DMS153 treated with DMSO at 0.1 percent for 48 hours (cell line): ENCODE data around the gene CPNE5.

Source experiments
- DNase-seq: peaks from one replicate; lab custom pipeline; 2025; ENCODE audit not compliant: unreplicated experiment; lab: John Stamatoyannopoulos, UW

CPNE5 gene

GRCh38 chr6:36858407-36858981, 19.2 kb upstream of the CPNE5 start:
- DNase-seq = no peak

GRCh38 chr6:36857325-36857724, 18.1 kb upstream of the CPNE5 start:
- DNase-seq = no peak

DNA sequence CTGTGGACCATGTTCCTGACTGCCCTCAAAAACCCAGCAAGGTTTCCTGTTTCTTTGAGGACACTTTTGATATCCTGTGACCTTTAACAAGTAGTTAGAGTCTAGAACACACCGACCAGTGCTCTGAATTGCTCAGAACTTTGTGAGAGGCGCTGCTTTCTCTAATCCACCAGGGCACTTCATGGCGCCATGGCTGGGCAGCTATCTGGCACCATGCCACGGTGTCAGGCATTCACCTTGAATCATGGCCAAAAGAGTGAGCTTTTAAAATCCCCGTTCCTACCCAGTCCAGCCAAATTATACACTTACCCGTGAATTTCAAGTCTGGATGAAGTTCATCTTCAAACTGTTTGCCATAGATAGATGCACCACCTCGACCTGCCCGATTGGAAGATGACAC, 17.0 kb upstream of the CPNE5 start:
- no peak for DNase-seq

- no peak for DNase-seq
These were observed 16.5 kb upstream of the CPNE5 start for GRCh38 chr6:36855750-36856149.

DNA sequence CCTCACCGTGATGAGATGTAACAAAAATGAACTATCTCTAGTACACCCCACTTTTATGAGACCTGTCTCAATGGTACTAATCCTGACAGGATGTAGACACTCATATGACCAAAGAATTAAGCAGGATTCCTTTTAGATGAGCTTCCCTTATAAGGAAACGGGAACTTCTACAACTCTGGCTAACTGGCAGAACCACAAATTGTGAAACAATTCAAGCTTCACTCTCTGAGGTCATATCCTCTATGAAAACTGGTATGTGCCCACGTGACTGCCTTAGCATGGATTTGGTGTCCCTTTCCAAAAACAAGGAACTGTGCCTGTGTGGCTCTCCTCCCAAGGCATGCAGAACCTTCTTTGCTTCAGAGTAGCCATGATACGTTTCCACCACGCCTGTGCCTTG, 14.1 kb upstream of the CPNE5 start:
- DNase-seq = no peak

DNA sequence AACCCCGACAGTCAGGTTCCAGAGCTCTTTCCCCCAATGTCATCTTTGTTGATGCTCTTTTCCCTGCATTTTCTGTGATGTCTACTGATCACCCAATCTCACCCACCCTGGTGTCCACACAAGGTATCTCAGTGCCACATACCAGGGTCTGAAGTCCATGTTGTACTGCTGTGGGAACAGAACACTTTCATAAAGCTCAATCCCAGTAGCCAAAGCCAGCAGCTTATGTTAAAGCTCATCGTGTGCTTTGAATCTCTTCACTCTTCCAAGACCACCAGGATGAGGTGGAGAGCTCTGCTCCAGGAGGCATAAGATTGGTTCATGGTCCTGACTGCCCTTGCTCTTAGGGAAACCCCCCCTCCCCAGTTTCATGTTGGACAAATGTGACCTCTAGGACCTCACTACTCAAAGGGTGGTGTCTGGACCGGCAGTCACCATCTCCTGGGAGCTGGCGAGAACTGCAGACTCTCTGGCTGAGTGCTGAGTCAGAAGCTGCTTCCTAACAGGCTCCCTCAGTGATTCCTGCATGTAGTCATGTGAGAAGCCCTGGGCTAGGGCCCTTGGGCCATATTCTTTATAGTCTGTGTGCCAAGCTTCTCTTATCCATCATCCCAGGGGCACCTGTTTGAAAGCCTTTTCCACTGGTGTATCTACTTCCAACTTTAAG, 13.4 kb upstream of the CPNE5 start:
- DNase-seq = no peak

DNA sequence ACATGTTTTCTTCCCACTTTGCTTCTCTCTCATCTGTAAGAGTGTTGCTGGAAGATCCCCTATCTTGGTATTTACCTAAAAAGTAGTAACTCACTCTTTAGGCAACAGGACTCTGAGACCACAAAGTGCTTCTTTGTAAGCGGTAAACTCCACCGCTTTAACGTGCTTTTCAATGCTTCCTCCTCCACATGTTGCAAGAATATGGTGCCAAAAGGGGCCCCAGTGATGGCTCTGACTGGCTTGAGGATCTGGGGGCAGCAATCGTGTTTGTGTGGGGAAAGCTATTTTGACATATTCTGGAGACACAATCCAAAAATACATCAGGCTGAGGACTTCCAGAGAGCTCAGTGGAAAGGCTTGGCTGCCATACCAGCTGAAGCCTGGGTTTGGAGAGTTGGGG, 12.4 kb upstream of the CPNE5 start:
- no peak for DNase-seq

- DNase-seq = no peak
These were observed 11.9 kb upstream of the CPNE5 start for GRCh38 chr6:36851149-36851614.

- DNase-seq = no peak
These were observed 10.8 kb upstream of the CPNE5 start for GRCh38 chr6:36850021-36850420.

GRCh38 chr6:36848658-36849441, 9.6 kb upstream of the CPNE5 start:
- DNase-seq = no peak

DNA sequence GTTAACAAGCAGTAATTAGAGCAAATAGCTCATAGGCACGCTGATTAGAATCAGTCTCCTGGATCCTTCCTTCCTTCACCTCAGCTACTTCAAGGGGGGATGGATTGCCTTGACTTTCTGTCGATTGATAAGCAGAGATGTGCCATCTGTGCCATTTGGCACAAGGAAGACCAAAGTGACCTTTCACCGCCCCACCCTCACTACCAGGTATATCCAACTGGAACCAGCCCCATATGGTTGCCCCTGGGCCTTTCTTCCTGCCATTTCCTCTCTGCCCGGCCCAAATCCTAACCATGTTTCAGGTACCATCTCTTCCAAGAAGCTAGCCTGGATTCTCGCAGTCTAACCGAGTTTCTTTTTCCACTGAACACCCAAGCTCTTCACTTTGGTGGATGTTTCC, 8.7 kb upstream of the CPNE5 start:
- no peak for DNase-seq

GRCh38 chr6:36847152-36847551, 7.9 kb upstream of the CPNE5 start:
- no peak for DNase-seq

DNA sequence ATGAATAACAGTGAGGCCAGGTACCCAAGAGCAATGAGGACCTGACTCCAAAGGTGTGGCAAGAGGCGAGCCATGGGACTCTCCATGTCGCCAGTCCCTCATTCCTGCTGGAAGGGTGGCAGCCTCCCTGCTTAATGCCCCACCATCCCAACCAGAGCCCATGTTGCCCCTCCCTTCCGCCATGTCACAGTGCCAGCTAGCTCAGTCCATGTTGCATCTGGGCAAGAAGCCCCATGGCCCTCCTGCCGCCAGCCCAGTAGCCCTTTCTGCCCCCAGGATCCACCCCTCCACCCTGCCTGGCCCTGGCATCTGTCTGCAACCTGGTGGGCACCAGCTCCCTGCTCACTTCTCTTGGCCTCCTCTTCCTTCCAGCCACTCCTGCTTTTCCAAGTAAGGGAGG, 6.0 kb upstream of the CPNE5 start:
- no peak for DNase-seq

DNA sequence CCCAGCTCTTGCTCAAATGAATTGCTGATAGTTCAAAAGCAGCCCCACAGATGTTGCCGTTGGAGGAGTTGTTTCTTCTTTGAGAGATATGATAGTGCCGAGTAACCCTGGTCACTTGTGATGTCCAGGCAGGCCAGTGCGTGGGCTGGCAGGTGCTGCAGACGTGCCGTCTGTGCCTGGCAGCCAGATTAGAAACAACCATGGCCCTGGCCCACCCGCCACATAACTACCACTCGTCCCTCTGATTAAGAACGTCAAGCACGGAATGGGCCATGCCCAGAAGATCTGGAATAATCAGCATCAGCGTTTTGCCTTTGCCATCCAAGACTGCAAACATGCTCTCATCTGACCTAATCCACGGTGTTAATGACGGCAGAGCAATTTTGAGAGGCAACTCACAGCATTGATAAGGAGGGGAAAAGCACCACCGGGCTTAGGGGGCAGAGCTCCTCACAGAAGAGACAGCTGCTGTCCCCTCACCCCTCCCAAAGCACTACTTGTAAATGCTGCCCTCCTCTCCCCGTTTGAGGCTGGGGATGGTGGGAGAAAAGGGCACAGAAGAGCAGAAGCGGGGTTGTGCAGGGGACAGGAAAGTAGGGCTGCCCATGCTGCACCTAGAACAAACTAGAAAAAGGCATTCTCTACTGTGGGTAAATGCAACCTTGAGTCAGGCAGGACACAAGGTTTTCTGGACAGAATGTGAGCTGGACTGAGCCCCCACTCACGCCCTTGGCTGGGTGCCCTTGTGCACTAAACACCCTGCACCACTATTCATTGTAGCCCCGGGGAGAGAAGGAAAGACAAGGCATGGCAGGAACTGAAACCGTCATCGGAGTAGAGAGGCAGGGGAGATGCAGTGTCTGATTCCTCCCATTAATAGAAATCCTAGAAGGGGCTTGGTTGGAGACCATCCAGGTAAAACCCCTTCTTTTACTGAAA, 5.3 kb upstream of the CPNE5 start:
- no peak for DNase-seq

DNA sequence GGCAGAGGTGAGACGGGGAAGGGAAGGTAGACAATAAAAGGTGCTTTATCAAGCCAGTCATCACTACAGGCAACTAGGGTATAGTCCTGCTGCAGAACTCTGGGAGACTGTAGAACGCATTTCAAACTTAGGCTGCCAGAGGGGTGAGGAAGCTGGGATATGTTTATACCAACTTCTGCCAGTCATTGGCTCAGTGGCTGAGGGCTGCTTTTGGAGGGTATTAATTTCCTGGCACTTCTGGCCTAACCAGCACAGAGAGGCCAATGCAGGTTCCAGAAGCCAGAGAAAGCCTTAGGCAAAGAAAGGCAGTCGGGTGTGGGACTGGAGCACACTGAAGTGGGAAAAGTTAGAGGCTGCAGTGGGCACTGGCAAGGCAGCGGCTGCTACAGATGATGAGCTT, 3.9 kb upstream of the CPNE5 start:
- no peak for DNase-seq

- no peak for DNase-seq
These were observed 2.5 kb upstream of the CPNE5 start for GRCh38 chr6:36841756-36842155.

DNA sequence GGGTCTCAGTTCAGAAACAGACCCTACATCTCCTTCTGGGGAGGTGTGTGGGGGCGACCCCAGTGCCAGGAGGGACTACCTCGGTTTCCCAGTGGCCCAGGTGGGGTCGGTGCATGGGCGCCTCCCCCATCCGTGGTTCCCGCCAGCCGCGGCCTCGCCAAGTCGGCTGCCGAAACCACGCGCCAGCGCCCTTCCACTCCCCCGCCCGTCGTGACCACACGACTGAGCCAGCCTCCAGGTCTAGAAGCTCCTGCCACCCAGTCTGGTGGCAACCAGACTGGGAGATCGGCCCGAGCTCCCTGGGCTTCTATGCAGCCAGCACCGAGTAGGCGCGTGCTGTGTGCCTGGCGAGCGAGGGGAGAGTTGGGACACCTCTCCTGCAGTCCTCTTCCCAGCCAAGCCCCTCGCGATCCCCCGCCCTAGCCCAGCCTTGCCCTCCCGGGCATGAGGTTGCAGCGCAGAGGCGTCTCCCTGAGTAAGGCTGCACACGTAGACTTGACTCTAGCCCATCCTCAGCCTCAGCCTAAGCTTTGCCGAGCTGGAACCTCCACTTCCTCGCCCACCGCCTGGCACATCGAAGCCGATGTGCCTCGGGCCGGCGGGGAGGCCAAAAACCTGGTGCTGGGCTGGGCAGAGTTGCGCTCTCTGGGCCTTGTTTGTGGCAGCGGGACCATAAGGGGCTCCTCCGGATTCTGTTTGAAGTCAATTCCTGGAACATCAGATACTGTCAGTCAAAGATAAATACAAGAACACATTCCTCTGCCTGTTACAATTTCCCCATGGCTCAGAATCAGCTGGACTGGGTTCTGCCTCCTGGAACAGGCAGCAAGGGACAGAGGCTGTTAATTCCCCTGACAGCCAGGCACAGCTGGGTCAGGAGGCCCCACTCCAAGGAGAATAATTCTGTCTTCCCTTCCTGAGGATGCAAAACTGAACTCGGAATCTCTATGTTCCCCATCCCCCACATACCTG, 1.5 kb upstream of the CPNE5 start:
- no peak for DNase-seq

- DNase-seq = no peak
These were observed 646 bp upstream of the CPNE5 start for GRCh38 chr6:36839749-36840431.

DNA sequence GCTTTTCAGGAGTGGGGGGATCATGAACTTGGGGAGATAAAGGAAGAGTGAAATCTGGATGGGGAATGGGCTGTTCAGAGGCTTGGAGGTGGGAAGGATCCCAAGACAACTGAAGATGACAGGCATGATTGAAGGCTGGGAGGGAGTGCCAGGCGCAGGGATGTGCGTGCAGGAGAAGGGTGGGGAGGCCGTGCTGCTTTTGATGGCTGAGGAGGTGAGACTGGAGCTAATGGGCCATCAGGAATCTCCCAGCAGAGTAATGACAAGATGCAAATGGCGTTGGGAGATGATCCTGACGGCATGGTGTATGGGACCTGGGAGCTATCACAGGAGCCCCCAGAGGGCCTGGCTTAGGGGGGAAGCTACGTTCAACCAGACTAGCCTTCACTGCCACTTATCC, 1.6 kb downstream of the CPNE5 start:
- no peak for DNase-seq

DNA sequence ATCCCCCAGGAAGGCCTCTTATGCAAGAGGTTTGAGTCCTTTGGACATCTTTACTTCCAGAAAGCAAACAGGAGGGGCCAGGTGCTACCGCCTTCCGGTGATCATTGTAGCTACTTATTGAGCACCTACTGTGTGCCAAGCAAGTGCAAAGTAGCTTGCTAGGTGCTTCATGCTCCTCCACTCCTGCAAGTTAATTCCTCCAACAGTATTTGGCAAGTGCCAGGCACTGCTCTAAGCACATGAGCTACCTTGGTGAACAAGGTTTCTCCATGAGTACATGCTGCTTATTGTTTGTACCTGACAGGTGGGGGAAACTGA, 2.3 kb downstream of the CPNE5 start:
- no peak for DNase-seq
